SK-N-MC (cell line): Measurements from ENCODE around the gene DCHS2.
A peak's percentile ranks its signal among the peaks of the same experiment; 100 is the strongest.

ENCODE experiments used
- DNase-seq: peaks from one replicate; pipeline ENCODE4 v3.0.0-alpha.2; 2011; ENCODE audit warnings: low read depth, low spot score
- H3K27ac ChIP-seq: fragments of 200-600 bp; sonication (generic); 2 replicates; pipeline ENCODE4 v1.5.1; 2016; ENCODE audit warnings: mixed run types
- H3K36me3 ChIP-seq: fragments of 200-600 bp; sonication (generic); 2 replicates; pipeline ENCODE4 v1.6.1; 2017; ENCODE audit warnings: antibody characterized with exemption, low read length, mixed read lengths; ENCODE audit not compliant: insufficient read depth
- H3K4me3 ChIP-seq: fragments of 200-600 bp; sonication (generic); 2 replicates; pipeline ENCODE4 v1.5.1; 2016
- H3K9ac ChIP-seq: fragments of 200-600 bp; sonication (generic); 2 replicates; pipeline ENCODE4 v1.8.0; 2017; ENCODE audit warnings: mixed run types, mixed read lengths; ENCODE audit not compliant: insufficient read length
- H3K9me3 ChIP-seq: fragments of 200-600 bp; sonication (generic); 2 replicates; pipeline ENCODE4 v1.6.1; 2017; ENCODE audit warnings: low read depth, mild to moderate bottlenecking, antibody characterized with exemption, low read length, moderate library complexity, mixed read lengths
- EZH2 ChIP-seq: fragments of 200-600 bp; sonication (generic); IDR thresholded peaks from one replicate; pipeline ENCODE4 v1.6.1; 2017; ENCODE audit warnings: antibody characterized with exemption
- FOXP2 ChIP-seq: optimal IDR thresholded peaks from 2 replicates; pipeline ENCODE3; 2011; ENCODE audit warnings: mild to moderate bottlenecking, moderate library complexity; ENCODE audit not compliant: insufficient read depth; ENCODE audit errors: extremely low read length, control extremely low read depth
- POLR2AphosphoS5 ChIP-seq: IDR thresholded peaks from 2 replicates; pipeline ENCODE4 v1.6.1; 2012; ENCODE audit warnings: mild to moderate bottlenecking, low read depth, low read length, borderline replicate concordance

Gene DCHS2

GRCh38 chr4:154517591-154517990, 26.0 kb upstream of the DCHS2 start:
- no peaks in the 10 kb centered on the region for H3K36me3 ChIP-seq
- no peak overlapping the region for H3K27ac ChIP-seq
- no peak overlapping the region for H3K9ac ChIP-seq
- DNase-seq: no peak
- TF ChIP-seq EZH2: no peak
- TF ChIP-seq POLR2AphosphoS5: no peak
- no peak for TF ChIP-seq FOXP2
- no peak overlapping the region for H3K4me3 ChIP-seq
- H3K9me3 ChIP-seq: no peaks in the 10 kb centered on the region

GRCh38 chr4:154516318-154517029, 24.9 kb upstream of the DCHS2 start:
- no peaks in the 10 kb centered on the region for H3K9me3 ChIP-seq
- no peak overlapping the region for H3K27ac ChIP-seq
- no peak overlapping the region for H3K4me3 ChIP-seq
- TF ChIP-seq EZH2 (no peak), POLR2AphosphoS5 (no peak), FOXP2 (no peak)
- no peak for DNase-seq
- no peak overlapping the region for H3K9ac ChIP-seq
- H3K36me3 ChIP-seq: no peaks in the 10 kb centered on the region

- Histone ChIP-seq H3K36me3 (no peaks in the 10 kb centered on the region), H3K9ac (no peak overlapping the region), H3K27ac (no peak overlapping the region), H3K4me3 (no peak overlapping the region), H3K9me3 (no peaks in the 10 kb centered on the region)
- TF ChIP-seq EZH2 (no peak), POLR2AphosphoS5 (no peak)
- DNase-seq: no peak
These were observed 20.4 kb upstream of the DCHS2 start for GRCh38 chr4:154511981-154512380.

DNA sequence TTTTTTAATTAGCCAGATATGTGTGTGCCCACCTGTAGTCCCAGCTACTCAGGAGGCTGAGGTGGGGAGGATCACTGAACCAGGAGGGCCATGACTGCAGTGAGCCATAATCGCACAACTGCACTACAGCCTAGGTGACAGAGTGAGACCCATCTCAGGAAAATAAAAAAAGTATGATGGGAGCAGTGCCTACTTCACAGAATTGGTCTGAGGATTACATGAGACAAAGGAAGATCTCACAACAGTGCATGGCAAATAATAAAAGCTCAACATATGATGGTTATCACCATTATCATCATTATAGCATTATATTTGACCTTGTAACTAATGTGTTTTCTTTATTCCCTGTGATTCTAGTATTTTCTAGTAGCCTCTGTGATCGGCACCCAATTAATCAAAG, 19.9 kb upstream of the DCHS2 start:
- no peak for TF ChIP-seq FOXP2
- no peak for TF ChIP-seq POLR2AphosphoS5
- TF ChIP-seq EZH2: no peak
- no peak overlapping the region for H3K27ac ChIP-seq

GRCh38 chr4:154507156-154507555, 15.6 kb upstream of the DCHS2 start:
- H3K27ac ChIP-seq: no peak overlapping the region
- no peaks in the 10 kb centered on the region for H3K9me3 ChIP-seq
- DNase-seq: no peak
- H3K36me3 ChIP-seq: no peaks in the 10 kb centered on the region
- H3K9ac ChIP-seq: no peak overlapping the region
- H3K4me3 ChIP-seq: no peak overlapping the region
- TF ChIP-seq POLR2AphosphoS5 (no peak), FOXP2 (no peak), EZH2 (no peak)

More for the DNA sequence above, 19.9 kb upstream of the DCHS2 start:
- H3K4me3 ChIP-seq: no peak overlapping the region
- no peaks in the 10 kb centered on the region for H3K9me3 ChIP-seq
- DNase-seq: no peak
- no peaks in the 10 kb centered on the region for H3K36me3 ChIP-seq
- H3K9ac ChIP-seq: no peak overlapping the region

GRCh38 chr4:154506253-154506652, 14.7 kb upstream of the DCHS2 start:
- H3K9ac ChIP-seq: no peak overlapping the region
- no peak overlapping the region for H3K4me3 ChIP-seq
- H3K9me3 ChIP-seq: no peaks in the 10 kb centered on the region
- H3K27ac ChIP-seq: no peak overlapping the region
- peak; percentile 20 for DNase-seq
- H3K36me3 ChIP-seq: no peaks in the 10 kb centered on the region
- TF ChIP-seq POLR2AphosphoS5 (no peak), FOXP2 (no peak), EZH2 (no peak)

- TF ChIP-seq EZH2 (no peak), POLR2AphosphoS5 (no peak), FOXP2 (no peak)
- DNase-seq: no peak
These were observed 12.0 kb upstream of the DCHS2 start for GRCh38 chr4:154503598-154503997.

DNA sequence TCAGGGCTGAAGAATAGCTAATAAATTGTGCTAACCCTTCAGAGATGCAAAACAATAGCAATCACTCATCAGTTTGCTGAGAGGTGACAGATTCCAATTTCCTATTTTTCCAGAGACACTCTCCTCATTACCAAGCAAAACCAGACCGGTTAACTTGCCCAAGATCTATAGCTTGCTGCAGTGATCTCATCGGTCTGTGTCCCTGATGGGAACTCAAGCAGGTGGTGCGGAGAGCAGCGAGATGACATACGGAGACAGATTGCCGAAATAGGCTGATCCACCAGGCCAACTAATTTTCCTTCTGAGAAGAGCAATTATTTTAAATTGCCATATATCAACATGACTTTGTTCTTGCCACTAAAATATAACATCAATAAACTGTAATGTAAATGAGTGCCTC, 10.5 kb upstream of the DCHS2 start:
- Histone ChIP-seq H3K36me3 (no peaks in the 10 kb centered on the region), H3K27ac (no peak overlapping the region), H3K9ac (no peak overlapping the region), H3K9me3 (no peaks in the 10 kb centered on the region), H3K4me3 (no peak overlapping the region)
- TF ChIP-seq POLR2AphosphoS5 (no peak), EZH2 (no peak), FOXP2 (no peak)
- DNase-seq: no peak

More at GRCh38 chr4:154503598-154503997, 12.0 kb upstream of the DCHS2 start:
- no peak overlapping the region for H3K4me3 ChIP-seq
- no peak overlapping the region for H3K9ac ChIP-seq
- H3K27ac ChIP-seq: no peak overlapping the region
- no peaks in the 10 kb centered on the region for H3K36me3 ChIP-seq
- H3K9me3 ChIP-seq: no peaks in the 10 kb centered on the region

DNA sequence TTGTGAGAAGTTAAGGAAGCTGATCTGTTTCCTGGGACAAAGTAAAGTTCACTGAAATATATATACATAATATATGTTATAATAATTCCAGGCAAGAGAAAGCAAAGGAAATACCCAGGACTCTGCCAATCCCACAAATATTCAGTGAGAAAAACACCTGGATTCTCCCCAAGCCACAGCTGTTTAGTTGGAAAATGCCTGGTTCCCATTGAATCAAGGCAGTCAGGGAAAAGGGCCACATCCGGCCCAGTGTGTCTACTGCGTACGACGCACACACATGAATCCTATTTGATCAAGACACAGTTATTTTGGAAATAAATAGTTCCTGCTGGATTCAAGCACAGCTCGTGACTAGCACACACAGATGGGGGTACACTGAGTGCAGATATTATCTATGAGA, 6.3 kb upstream of the DCHS2 start:
- Histone ChIP-seq H3K36me3 (no peaks in the 10 kb centered on the region), H3K27ac (no peak overlapping the region), H3K4me3 (no peak overlapping the region), H3K9me3 (no peaks in the 10 kb centered on the region), H3K9ac (no peak overlapping the region)
- no peak for DNase-seq
- TF ChIP-seq EZH2: no peak
- TF ChIP-seq POLR2AphosphoS5: no peak
- TF ChIP-seq FOXP2: no peak
